ENCODE measurements around the gene NT5C.

NT5C gene

DNA sequence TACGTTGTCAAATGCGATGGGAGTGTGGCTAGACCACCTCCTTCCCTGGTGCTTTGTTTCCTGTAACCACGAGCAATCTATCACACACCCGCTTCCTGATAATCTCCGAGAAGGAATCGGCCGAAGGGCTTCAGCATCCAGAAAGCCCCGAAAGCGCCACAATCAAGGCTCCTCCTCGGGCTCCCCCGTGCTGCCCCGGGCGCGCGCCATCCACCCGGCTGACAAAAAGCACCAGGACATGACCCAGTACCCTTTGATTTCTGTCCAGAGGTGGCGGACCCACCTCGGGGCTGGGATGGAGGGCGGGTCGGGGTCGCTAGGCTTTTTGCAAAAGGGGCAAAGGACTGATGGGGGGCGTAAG is 22.5 kb downstream of the NT5C start:
- TF ChIP-seq, protein P1, sequence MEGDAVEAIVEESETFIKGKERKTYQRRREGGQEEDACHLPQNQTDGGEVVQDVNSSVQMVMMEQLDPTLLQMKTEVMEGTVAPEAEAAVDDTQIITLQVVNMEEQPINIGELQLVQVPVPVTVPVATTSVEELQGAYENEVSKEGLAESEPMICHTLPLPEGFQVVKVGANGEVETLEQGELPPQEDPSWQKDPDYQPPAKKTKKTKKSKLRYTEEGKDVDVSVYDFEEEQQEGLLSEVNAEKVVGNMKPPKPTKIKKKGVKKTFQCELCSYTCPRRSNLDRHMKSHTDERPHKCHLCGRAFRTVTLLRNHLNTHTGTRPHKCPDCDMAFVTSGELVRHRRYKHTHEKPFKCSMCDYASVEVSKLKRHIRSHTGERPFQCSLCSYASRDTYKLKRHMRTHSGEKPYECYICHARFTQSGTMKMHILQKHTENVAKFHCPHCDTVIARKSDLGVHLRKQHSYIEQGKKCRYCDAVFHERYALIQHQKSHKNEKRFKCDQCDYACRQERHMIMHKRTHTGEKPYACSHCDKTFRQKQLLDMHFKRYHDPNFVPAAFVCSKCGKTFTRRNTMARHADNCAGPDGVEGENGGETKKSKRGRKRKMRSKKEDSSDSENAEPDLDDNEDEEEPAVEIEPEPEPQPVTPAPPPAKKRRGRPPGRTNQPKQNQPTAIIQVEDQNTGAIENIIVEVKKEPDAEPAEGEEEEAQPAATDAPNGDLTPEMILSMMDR (IDR thresholded peaks at IDR 0.05; ENCODE audit: low read depth, low read length) = no peak
- Histone ChIP-seq H3K27ac (no peak overlapping the region), H3K36me3 (peaks cover 4% of the 10 kb centered on the region; the same call in 1 of the 2 replicates), H3K9me3 (ENCODE audit: severe bottlenecking) (no peaks in the 10 kb centered on the region), H3K4me3 (ENCODE audit: low read depth, low read length) (peak overlapping the region; percentile 59), H3K27me3 (ENCODE audit: insufficient read depth, low read depth, severe bottlenecking) (no peaks in the 10 kb centered on the region)
- DNase-seq = no peak

DNA sequence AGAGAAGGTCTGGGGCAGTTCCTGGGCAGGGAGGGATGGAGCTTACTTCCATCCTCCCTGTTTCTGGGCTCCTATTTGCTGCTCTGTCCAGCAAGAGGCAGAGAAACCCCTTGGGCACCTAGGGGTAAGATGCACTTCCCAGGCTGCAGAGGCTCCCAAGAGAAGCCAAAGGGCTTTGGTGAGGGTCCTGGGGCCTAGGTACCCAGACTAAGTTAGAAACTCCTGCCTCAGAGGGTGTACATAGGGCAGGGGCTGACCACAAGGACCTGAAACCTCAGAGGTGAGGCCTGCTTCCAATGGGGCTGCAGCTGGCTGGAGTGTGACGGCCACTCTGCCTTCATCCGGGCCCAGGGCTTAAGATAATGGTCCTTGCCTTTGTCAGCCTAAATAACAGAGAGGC is 23.3 kb downstream of the NT5C start:
- Histone ChIP-seq H3K27me3 (ENCODE audit: insufficient read depth, low read depth, severe bottlenecking) (no peaks in the 10 kb centered on the region), H3K36me3 (peaks cover 4% of the 10 kb centered on the region; the same call in 1 of the 2 replicates), H3K4me3 (ENCODE audit: low read depth, low read length) (no peak overlapping the region), H3K9me3 (ENCODE audit: severe bottlenecking) (no peaks in the 10 kb centered on the region), H3K27ac (no peak overlapping the region)
- TF ChIP-seq, protein P1 (IDR thresholded peaks at IDR 0.05; ENCODE audit: low read depth, low read length) = no peak
- DNase-seq = no peak

DNA sequence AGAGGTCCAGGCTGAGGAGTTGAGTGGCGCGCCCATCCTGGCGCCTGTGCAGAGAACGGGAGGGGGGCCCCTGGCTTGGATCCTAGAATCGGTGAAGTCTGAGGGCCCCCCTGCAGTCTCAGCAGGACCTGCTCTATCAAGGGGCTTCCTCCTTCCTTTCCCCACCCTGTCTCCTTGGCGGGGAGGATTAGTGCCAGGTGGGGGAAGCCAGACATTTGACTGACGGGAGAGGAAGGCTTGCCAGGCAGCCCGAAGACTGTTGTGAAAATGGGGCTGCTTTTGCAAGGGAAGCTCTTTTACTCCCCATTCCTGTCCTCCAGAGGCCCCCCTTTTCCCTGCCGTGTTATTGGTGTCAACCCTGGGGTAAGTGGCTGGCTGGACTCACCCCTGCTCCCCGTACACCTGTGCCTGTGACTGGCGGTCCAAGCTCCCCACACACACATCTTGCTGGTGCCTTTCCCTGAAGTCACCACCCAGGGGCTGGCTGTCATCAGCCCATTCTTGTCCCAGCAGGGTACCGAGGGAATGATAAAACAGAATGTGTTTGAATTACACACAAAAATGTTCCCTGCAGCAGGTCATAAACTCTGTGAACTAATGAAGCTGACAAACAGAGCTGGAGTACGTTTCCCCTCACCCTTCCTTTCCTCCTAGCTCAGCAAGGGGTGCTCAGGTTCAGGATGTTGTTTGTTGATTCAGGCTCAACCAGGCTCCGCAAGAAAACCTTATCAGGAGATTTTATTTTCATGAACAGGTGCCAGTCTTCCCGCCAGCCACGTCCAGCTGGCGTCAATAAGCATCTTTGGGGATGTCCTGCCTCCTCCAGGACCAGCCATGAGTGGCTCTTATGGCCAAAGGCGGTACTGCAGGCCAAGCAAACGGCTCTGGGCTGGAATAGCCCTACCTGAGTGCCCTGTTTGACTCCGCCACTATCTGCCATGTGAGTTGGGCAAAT is 26.1 kb downstream of the NT5C start:
- DNase-seq = peak; percentile 91
- Histone ChIP-seq H3K36me3 (no peaks in the 10 kb centered on the region), H3K27me3 (ENCODE audit: insufficient read depth, low read depth, severe bottlenecking) (no peaks in the 10 kb centered on the region), H3K4me3 (ENCODE audit: low read depth, low read length) (no peak overlapping the region), H3K27ac (no peak overlapping the region), H3K9me3 (ENCODE audit: severe bottlenecking) (no peaks in the 10 kb centered on the region)
- TF ChIP-seq, protein P1 (IDR thresholded peaks at IDR 0.05; ENCODE audit: low read depth, low read length) = peak; percentile 91

DNA sequence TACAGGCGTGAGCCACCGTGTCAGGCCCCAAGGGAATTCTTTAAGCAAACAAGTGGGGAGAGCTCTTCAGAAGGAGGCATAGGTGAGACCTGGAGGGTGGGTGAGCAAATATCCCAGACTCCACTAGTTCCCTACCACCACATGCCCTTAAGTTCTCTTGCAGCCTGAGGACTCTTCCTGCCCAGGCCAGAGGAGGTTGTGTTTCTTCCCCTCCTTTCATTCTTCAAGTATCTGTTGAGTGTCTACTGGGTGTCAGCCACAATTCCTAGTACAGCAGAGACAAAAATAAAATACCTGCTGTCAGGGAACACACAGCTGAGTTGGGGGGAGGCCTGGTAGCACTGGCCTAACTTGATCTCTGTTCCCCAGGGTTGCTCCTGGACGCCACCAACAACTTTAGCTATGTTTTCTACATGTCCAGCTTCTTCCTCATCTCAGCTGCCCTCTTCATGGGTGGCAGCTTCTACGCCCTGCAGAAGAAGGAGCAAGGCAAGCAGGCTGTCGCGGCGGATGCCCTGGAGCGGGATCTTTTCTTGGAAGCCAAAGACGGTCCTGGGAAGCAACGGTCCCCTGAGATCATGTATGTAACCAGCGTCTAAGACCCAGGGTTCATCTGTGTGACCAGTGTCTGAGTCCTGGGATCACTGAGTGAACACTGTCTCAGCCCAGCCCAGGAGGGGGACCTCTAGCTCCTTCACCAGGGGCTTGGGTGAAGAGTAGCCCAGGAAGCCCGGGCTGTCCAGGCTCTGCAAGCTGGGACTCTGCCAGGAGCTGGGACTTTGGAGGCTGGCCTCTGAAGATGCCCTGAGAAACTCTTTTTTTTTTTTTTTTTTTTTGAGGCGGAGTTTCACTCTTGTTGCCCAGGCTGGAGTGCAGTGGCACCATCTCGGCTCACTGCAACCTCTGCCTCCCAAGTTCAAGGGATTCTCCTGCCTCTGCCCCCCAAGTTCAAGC is 27.7 kb downstream of the NT5C start:
- no peaks in the 10 kb centered on the region for H3K27me3 ChIP-seq (ENCODE audit: insufficient read depth, low read depth, severe bottlenecking)
- no peak overlapping the region for H3K4me3 ChIP-seq (ENCODE audit: low read depth, low read length)
- TF ChIP-seq, protein P1 (IDR thresholded peaks at IDR 0.05; ENCODE audit: low read depth, low read length) = no peak
- no peaks in the 10 kb centered on the region for H3K36me3 ChIP-seq
- DNase-seq = no peak
- H3K9me3 ChIP-seq (ENCODE audit: severe bottlenecking) = no peaks in the 10 kb centered on the region
- H3K27ac ChIP-seq = no peak overlapping the region

DNA sequence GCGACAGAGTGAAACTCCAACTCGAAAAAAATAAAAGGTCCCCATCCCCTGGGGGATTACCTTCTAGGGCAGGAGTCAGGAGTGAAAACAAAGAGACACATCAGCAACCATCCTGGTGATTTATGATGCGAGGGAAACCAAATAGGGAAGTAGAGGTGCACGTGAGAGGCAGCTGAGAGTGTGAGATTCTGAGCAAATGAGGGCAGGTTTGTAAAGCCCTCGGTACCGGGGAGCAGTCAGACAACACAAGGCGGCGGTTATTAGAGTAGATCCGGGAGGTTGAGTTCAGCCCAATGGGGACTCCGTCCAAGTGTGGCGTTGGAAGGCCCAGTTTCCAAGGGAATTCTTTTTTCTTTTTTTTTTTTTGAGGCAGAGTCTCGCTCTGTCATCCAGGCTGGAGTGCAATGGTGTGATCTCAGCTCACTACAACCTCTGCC is 29.1 kb downstream of the NT5C start:
- H3K4me3 ChIP-seq (ENCODE audit: low read depth, low read length) = no peak overlapping the region
- H3K27me3 ChIP-seq (ENCODE audit: insufficient read depth, low read depth, severe bottlenecking) = no peaks in the 10 kb centered on the region
- no peaks in the 10 kb centered on the region for H3K36me3 ChIP-seq
- no peak overlapping the region for H3K27ac ChIP-seq
- no peak for DNase-seq
- TF ChIP-seq, protein P1 (IDR thresholded peaks at IDR 0.05; ENCODE audit: low read depth, low read length) = no peak
- no peaks in the 10 kb centered on the region for H3K9me3 ChIP-seq (ENCODE audit: severe bottlenecking)
